Endodermal cell (in vitro differentiated cells): Measurements from ENCODE around the gene PNPLA8. TPM values are rescaled to one million over a fixed set of nuclear protein-coding genes. Genes with fewer than 3 reads are reported as not detected.

Experiments
- DNase-seq: peaks from one replicate; pipeline ENCODE4 v3.0.0-alpha.2; 2017
- H3K27ac ChIP-seq: 2 replicates; pipeline ENCODE4 v1.5.1; 2013; ENCODE audit warnings: mild to moderate bottlenecking, low read depth, low read length, moderate library complexity
- H3K27me3 ChIP-seq: 2 replicates; pipeline ENCODE4 v1.6.1; 2013; ENCODE audit warnings: mild to moderate bottlenecking, low read length, moderate library complexity; ENCODE audit not compliant: insufficient read depth, control insufficient read depth, poor library complexity, severe bottlenecking
- H3K36me3 ChIP-seq: 2 replicates; pipeline ENCODE4 v1.7.0; 2013; ENCODE audit warnings: mild to moderate bottlenecking, low read length, moderate library complexity; ENCODE audit not compliant: control insufficient read depth, insufficient read depth
- H3K4me1 ChIP-seq: one replicate; pipeline ENCODE4 v1.7.0; 2013; ENCODE audit warnings: low read length; ENCODE audit not compliant: control insufficient read depth, insufficient read depth
- H3K4me3 ChIP-seq: 2 replicates; pipeline ENCODE4 v1.5.1; 2013; ENCODE audit warnings: mild to moderate bottlenecking, low read length, moderate library complexity
- H3K9ac ChIP-seq: 2 replicates; pipeline ENCODE4 v1.6.1; 2013; ENCODE audit warnings: mild to moderate bottlenecking, low read length, moderate library complexity; ENCODE audit not compliant: poor library complexity, severe bottlenecking; ENCODE audit errors: extremely low read depth
- H3K9me3 ChIP-seq: 2 replicates; pipeline ENCODE4 v1.6.1; 2013; ENCODE audit warnings: mild to moderate bottlenecking, low read length, moderate library complexity; ENCODE audit not compliant: control insufficient read depth
- H3K27ac Mint-ChIP-seq: 2 replicates; pipeline ENCODE4 v1.8.0; 2020; ENCODE audit warnings: mixed read lengths
- H3K27me3 Mint-ChIP-seq: 2 replicates; pipeline ENCODE4 v1.8.0; 2021; ENCODE audit warnings: mild to moderate bottlenecking, mixed read lengths; ENCODE audit not compliant: insufficient read depth
- H3K36me3 Mint-ChIP-seq: 2 replicates; pipeline ENCODE4 v1.8.0; 2020; ENCODE audit warnings: low read depth, mixed read lengths
- H3K4me1 Mint-ChIP-seq: 2 replicates; pipeline ENCODE4 v1.8.0; 2020; ENCODE audit warnings: mixed read lengths
- H3K4me3 Mint-ChIP-seq: 2 replicates; pipeline ENCODE4 v1.8.0; 2020; ENCODE audit warnings: mild to moderate bottlenecking, moderate library complexity, mixed read lengths
- H3K9me3 Mint-ChIP-seq: 2 replicates; pipeline ENCODE4 v1.8.0; 2020; ENCODE audit warnings: mild to moderate bottlenecking, mixed read lengths
- WGBS, 2 experiments: methylation state at CpG; one replicate each; pipeline versions ENCODE4 v1.1.5 to v1.1.7; 2013; ENCODE audit warnings: missing lambda C conversion rate in 2 of 2, mixed read lengths in 1 of 2; ENCODE audit not compliant: insufficient coverage in 1 of 2, insufficient read length in 1 of 2; 5-methylcytosine and 5-hydroxymethylcytosine counted together
- total RNA-seq, 2 donors: library from RNA; stranded (reverse); fragmentation: NEBNext Ultra II Directional in 1 of 2; extraction: Animal tissue kit (Norgen Biotek cat#: 25700) in 1 of 2; gene quantifications; 2 replicates in 1 of 2; 3 replicates in 1 of 2; pipeline ENCODE4 v1.2.1, GENCODE V29; 2021
- TF ChIP-seq, protein P1 (sequence below): fragments of 200-600 bp; sonication (generic); conservative IDR thresholded peaks from 2 replicates; pipeline ENCODE4 v1.5.0; 2021; ENCODE audit warnings: antibody characterized with exemption, mild to moderate bottlenecking

The PNPLA8 gene
- total RNA-seq, 2 donors from 2014 or later = 15.9 to 20.1 TPM

DNA sequence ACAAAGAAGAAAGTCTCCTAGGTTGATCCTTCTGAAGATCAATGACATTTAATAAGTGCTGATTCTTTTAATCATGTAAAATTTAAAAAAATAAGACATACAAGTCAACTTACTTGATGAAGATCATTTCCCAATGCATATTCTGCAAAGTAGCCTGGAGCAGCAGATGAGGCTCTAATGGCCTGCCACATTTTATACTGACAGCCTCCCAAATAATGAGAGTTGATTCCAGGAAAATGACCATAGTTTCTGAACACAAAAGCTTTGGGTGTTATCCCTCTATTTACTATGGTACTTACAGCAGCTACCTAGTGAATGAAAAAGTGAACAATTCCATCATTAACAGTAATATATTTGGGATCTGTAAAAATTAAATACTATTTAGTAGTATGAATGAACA, 38.3 kb downstream of the PNPLA8 start:
- H3K27me3 Mint-ChIP-seq = no peaks in the 10 kb centered on the region
- DNase-seq = no peak
- peaks cover 7% of the 10 kb centered on the region for H3K4me1 ChIP-seq

DNA sequence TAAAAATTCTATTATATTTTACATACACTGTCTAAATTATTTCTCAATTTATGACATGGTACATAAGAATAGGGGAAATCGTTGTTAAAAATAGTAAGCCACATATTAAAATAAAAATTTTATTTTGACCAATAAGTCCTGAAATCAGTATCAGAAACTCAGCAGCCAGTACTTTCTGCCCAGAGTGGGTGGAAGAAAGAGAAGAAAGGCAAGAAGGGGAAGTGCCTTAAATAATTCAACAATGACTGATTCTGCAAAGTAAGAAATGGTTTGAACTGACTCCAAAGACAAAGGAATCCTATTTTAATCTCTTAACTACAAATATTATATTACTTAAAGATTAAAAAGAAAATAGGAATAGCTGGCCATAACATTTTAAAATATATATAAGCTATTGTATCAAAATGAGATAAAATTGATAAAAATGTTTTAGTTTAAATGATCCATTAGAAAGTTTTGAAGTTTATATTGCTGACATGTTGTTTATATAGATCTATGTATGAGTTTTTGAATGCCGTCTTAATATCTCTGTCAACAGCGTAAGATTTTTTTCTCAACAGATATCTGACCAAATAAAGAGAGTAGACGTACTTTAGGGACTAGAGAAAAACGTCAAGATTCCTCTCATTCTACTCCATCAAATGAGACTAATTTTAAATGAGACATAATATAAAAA, 39.5 kb downstream of the PNPLA8 start:
- H3K9ac ChIP-seq = no peak overlapping the region
- Mint-ChIP-seq H3K27ac (no peak overlapping the region), H3K4me1 (peaks cover 3% of the 10 kb centered on the region), H3K9me3 (no peaks in the 10 kb centered on the region), H3K4me3 (no peak overlapping the region), H3K27me3 (no peaks in the 10 kb centered on the region), H3K36me3 (peaks cover 3% of the 10 kb centered on the region)
- peaks cover 16% of the 10 kb centered on the region for H3K36me3 ChIP-seq
- H3K4me1 ChIP-seq = peaks cover under 1% of the 10 kb centered on the region
- no peak overlapping the region for H3K4me3 ChIP-seq
- TF ChIP-seq, protein P1, sequence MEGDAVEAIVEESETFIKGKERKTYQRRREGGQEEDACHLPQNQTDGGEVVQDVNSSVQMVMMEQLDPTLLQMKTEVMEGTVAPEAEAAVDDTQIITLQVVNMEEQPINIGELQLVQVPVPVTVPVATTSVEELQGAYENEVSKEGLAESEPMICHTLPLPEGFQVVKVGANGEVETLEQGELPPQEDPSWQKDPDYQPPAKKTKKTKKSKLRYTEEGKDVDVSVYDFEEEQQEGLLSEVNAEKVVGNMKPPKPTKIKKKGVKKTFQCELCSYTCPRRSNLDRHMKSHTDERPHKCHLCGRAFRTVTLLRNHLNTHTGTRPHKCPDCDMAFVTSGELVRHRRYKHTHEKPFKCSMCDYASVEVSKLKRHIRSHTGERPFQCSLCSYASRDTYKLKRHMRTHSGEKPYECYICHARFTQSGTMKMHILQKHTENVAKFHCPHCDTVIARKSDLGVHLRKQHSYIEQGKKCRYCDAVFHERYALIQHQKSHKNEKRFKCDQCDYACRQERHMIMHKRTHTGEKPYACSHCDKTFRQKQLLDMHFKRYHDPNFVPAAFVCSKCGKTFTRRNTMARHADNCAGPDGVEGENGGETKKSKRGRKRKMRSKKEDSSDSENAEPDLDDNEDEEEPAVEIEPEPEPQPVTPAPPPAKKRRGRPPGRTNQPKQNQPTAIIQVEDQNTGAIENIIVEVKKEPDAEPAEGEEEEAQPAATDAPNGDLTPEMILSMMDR = no peak
- 92 to 100% methylated on average over 1 to 3 of the region's 5 CpGs for WGBS, 2 experiments
- no peaks in the 10 kb centered on the region for H3K27me3 ChIP-seq
- H3K27ac ChIP-seq = no peak overlapping the region
- no peak for DNase-seq
- no peaks in the 10 kb centered on the region for H3K9me3 ChIP-seq

More for the DNA sequence above, 38.3 kb downstream of the PNPLA8 start:
- H3K27me3 ChIP-seq = no peaks in the 10 kb centered on the region
- no peaks in the 10 kb centered on the region for H3K9me3 ChIP-seq
- TF ChIP-seq, protein P1 = no peak
- Mint-ChIP-seq H3K27ac (no peak overlapping the region), H3K36me3 (peaks cover 3% of the 10 kb centered on the region), H3K9me3 (no peaks in the 10 kb centered on the region), H3K4me3 (no peak overlapping the region), H3K4me1 (peaks cover 11% of the 10 kb centered on the region)
- H3K36me3 ChIP-seq = peaks cover 15% of the 10 kb centered on the region
- no peak overlapping the region for H3K9ac ChIP-seq
- H3K27ac ChIP-seq = no peak overlapping the region
- H3K4me3 ChIP-seq = no peak overlapping the region

DNA sequence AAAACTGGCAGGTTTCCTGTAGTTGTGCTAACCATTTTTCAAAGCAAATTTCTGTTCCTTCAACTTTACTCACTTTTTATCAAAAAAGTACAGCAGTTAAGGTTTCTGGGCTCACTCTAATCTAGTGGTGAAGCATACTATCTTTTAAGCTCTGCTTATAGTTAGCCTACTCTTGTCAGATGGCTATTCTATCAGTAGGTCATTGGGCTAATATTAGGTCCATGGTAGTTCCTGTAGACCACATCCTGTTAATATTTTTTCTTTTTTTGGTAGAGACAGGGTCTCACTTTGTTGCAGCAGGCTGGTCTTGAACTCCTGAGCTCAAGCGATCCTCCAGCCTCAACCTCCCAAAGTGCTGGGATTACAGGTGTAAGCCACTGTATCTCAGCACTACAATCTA, 41.8 kb downstream of the PNPLA8 start:
- H3K9ac ChIP-seq = no peak overlapping the region
- H3K27ac Mint-ChIP-seq = no peak overlapping the region
- H3K27ac ChIP-seq = no peak overlapping the region
- TF ChIP-seq, protein P1 = no peak
- WGBS, 2 experiments = 93 to 100% methylated on average over 1 of the region's 1 CpG
- peaks cover 16% of the 10 kb centered on the region for H3K36me3 ChIP-seq
- peaks cover under 1% of the 10 kb centered on the region for H3K4me1 Mint-ChIP-seq
- H3K36me3 Mint-ChIP-seq = peaks cover under 1% of the 10 kb centered on the region
- no peaks in the 10 kb centered on the region for H3K27me3 ChIP-seq
- no peaks in the 10 kb centered on the region for H3K9me3 ChIP-seq
- DNase-seq = no peak
- no peaks in the 10 kb centered on the region for H3K9me3 Mint-ChIP-seq
- H3K27me3 Mint-ChIP-seq = no peaks in the 10 kb centered on the region
- H3K4me3 Mint-ChIP-seq = no peak overlapping the region
- no peaks in the 10 kb centered on the region for H3K4me1 ChIP-seq
- no peak overlapping the region for H3K4me3 ChIP-seq
